ENCODE measurements around the gene SNX25. TPM values are rescaled to one million over a fixed set of nuclear protein-coding genes. Genes with fewer than 3 reads are reported as not detected.

Gene SNX25
- polyA plus RNA-seq, 1 donor (not counting 4 experiments of a cell fraction or from before 2014, with no cell fraction given), result 5.0 TPM

DNA sequence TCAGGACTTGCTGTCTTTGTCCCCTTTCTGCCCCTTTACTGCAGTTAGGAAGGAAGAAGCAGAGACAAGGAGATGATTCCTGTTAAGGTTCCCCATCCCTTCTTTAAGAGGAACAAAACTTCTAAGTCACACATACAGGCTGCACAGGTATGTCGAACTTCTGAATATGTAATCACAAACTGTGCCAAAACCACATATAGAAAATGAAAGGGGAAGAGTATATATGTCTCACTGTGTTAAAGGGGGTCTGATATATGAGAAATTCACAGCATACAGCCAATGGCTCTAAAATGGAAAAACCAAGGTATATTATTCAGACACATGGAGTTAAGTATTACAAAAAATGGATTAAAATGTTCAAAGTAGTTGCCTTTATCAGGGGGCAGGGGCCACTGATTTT lies 17.3 kb upstream of the SNX25 start:
- no peak for DNase-seq (ENCODE audit: low read depth, low spot score)
- H3K9ac ChIP-seq (ENCODE audit: control insufficient read depth, extremely low read depth, insufficient read depth, low read length), result no peak overlapping the region
- H4K20me1 ChIP-seq (ENCODE audit: control insufficient read depth, extremely low read depth, insufficient read depth, low read length), result no peaks in the 10 kb centered on the region
- H3K4me3 ChIP-seq (ENCODE audit: control insufficient read depth in 2 of 3, extremely low read depth in 1 of 3, insufficient read depth in 2 of 3, low read depth in 1 of 3, low read length in 3 of 3), result no peak overlapping the region
- TF ChIP-seq EZH2 (IDR thresholded peaks at IDR 0.05; ENCODE audit: low read length), result no peak
- TF ChIP-seq, protein P1, sequence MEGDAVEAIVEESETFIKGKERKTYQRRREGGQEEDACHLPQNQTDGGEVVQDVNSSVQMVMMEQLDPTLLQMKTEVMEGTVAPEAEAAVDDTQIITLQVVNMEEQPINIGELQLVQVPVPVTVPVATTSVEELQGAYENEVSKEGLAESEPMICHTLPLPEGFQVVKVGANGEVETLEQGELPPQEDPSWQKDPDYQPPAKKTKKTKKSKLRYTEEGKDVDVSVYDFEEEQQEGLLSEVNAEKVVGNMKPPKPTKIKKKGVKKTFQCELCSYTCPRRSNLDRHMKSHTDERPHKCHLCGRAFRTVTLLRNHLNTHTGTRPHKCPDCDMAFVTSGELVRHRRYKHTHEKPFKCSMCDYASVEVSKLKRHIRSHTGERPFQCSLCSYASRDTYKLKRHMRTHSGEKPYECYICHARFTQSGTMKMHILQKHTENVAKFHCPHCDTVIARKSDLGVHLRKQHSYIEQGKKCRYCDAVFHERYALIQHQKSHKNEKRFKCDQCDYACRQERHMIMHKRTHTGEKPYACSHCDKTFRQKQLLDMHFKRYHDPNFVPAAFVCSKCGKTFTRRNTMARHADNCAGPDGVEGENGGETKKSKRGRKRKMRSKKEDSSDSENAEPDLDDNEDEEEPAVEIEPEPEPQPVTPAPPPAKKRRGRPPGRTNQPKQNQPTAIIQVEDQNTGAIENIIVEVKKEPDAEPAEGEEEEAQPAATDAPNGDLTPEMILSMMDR (optimal IDR thresholded peaks at IDR 0.05 in 1 of 3, IDR thresholded peaks at IDR 0.05 in 1 of 3, conservative IDR thresholded peaks at IDR 0.05 in 1 of 3; ENCODE audit: extremely low read depth in 1 of 3, insufficient read depth in 2 of 3, low read length in 3 of 3), result no peak
- peaks cover 4% of the 10 kb centered on the region for H3K9me1 ChIP-seq (ENCODE audit: control insufficient read depth, extremely low read depth, insufficient read depth, low read length)
- H3K36me3 ChIP-seq (ENCODE audit: control insufficient read depth in 2 of 2, extremely low read depth in 1 of 2, insufficient read depth in 2 of 2, low read length in 2 of 2), result peaks cover 2 to 15% of the 10 kb centered on the region in 2 experiments
- no peak overlapping the region for H3K4me2 ChIP-seq (ENCODE audit: control insufficient read depth, extremely low read depth, insufficient read depth, low read depth, low read length)
- no peak overlapping the region for H2AFZ ChIP-seq (ENCODE audit: control insufficient read depth, low read length)
- no peaks in the 10 kb centered on the region for H3K27me3 ChIP-seq (ENCODE audit: control insufficient read depth, extremely low read depth, insufficient read depth, low read length)
- no peak for FAIRE-seq
- peaks cover 38% of the 10 kb centered on the region for H3K79me2 ChIP-seq (ENCODE audit: control insufficient read depth, insufficient read depth, low read length)
- no peak overlapping the region for H3K27ac ChIP-seq (ENCODE audit: control insufficient read depth, insufficient read depth, low read length)
- dilution Hi-C loops (cut with MboI; ENCODE audit: extremely low pct_ligation_motif_present, low sequenced_read_pairs), result no loop called here
- H3K4me1 ChIP-seq (ENCODE audit: control insufficient read depth, extremely low read depth, insufficient read depth, low read length), result no peaks in the 10 kb centered on the region
- H3K9me3 ChIP-seq (ENCODE audit: control insufficient read depth, low read depth, low read length), result no peaks in the 10 kb centered on the region

DNA sequence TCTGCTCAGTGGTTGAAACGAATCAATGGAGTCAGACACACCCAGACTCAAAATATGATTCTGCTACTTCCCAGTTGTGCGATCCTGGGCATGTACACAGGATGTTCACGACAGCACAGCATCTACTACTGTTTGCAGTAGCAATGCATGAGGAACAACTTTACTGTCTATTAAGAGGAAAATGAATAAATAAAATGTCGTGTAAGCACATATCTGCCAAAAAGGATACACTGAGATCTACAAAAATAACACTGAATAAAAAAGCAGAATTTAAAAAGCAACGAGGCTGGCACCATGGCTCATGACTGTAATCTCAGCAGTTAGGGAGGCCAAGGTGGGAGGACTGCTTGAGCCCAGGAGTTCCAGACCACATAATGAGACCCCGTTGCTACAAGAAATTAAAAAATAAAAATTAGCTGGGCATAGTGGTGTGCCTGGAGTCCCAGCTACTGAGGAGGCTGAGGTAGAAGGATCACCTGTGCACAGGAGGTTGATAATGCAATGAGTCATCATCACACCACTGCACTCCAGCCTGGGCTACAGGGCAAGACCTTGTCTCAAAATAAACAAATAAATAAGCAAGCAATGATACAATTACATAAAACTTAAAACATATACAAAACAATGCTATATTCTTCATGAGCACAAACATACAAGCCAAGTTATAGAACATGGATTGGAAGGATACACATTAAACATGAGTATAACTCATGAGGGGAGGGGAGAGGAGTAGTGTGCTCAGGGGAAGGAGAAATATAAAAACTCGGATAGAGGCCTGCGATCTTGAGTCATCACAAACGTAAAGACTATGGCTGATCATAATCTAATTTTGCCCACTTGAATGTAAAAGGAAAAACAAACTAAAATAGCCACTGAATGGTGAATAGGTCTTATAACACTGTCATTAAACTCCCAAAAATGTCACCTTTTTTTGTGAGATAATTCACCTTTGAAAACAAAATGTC lies 14.2 kb upstream of the SNX25 start:
- Histone ChIP-seq H3K4me1 (ENCODE audit: control insufficient read depth, extremely low read depth, insufficient read depth, low read length) (no peaks in the 10 kb centered on the region), H3K79me2 (ENCODE audit: control insufficient read depth, insufficient read depth, low read length) (peaks cover 32% of the 10 kb centered on the region), H3K9ac (ENCODE audit: control insufficient read depth, extremely low read depth, insufficient read depth, low read length) (no peak overlapping the region), H3K36me3 (ENCODE audit: control insufficient read depth in 2 of 2, extremely low read depth in 1 of 2, insufficient read depth in 2 of 2, low read length in 2 of 2) (peaks cover 2 to 11% of the 10 kb centered on the region in 2 experiments), H3K27ac (ENCODE audit: control insufficient read depth, insufficient read depth, low read length) (no peak overlapping the region), H4K20me1 (ENCODE audit: control insufficient read depth, extremely low read depth, insufficient read depth, low read length) (no peaks in the 10 kb centered on the region), H2AFZ (ENCODE audit: control insufficient read depth, low read length) (no peak overlapping the region), H3K4me2 (ENCODE audit: control insufficient read depth, extremely low read depth, insufficient read depth, low read depth, low read length) (no peak overlapping the region), H3K4me3 (ENCODE audit: control insufficient read depth in 2 of 3, extremely low read depth in 1 of 3, insufficient read depth in 2 of 3, low read depth in 1 of 3, low read length in 3 of 3) (no peak overlapping the region), H3K27me3 (ENCODE audit: control insufficient read depth, extremely low read depth, insufficient read depth, low read length) (no peaks in the 10 kb centered on the region), H3K9me1 (ENCODE audit: control insufficient read depth, extremely low read depth, insufficient read depth, low read length) (peaks cover 6% of the 10 kb centered on the region), H3K9me3 (ENCODE audit: control insufficient read depth, low read depth, low read length) (no peaks in the 10 kb centered on the region)
- FAIRE-seq (no peak), DNase-seq (ENCODE audit: low read depth, low spot score) (no peak)
- dilution Hi-C loops (cut with MboI; ENCODE audit: extremely low pct_ligation_motif_present, low sequenced_read_pairs), result no loop called here
- TF ChIP-seq, protein P1 (optimal IDR thresholded peaks at IDR 0.05 in 1 of 3, IDR thresholded peaks at IDR 0.05 in 1 of 3, conservative IDR thresholded peaks at IDR 0.05 in 1 of 3; ENCODE audit: extremely low read depth in 1 of 3, insufficient read depth in 2 of 3, low read length in 3 of 3), result no peak
- no peak for TF ChIP-seq EZH2 (IDR thresholded peaks at IDR 0.05; ENCODE audit: low read length)
